ENCODE measurements around the gene TRABD2B. TPM values are rescaled to one million over a fixed set of nuclear protein-coding genes. Genes with fewer than 3 reads are reported as not detected.

The TRABD2B gene
- total RNA-seq, 1 experiment from 2014 or later = 0.05 TPM

DNA sequence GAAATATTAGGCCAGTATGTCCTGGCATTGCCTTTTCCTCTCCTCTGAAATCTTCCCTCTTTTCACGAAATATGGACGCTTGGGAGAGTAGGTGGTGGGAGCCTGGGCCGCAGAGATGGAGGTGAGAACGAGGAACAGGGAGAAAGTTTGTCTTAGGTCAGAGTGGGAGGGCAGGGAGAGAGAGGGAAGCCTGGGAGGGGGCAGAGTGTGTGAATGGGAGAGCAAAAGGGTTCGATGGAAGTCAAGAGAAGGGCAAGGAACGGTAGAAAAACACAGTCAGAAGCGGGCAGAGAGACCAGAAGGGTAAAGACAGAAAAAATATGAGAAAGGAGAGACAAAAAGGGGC is 1.2 kb downstream of the TRABD2B start:
- CTCF ChIA-PET = no interaction called here
- DNase-seq (ENCODE audit: low read depth, low spot score) (no peak), ATAC-seq (no peak)
- intact Hi-C loops (cut with micrococcal nuclease) = loop anchor here (5.0 kb wide), 2 partner anchors 206 to 241 kb away; no protein-coding TSS in a partner anchor
- Histone ChIP-seq H3K27ac (ENCODE audit: low read depth, low read length) (no peak overlapping the region), H3K27me3 (ENCODE audit: insufficient read depth, low read length) (peaks cover 18% of the 10 kb centered on the region; the same call in 1 of the 2 replicates), H3K4me3 (replicated peaks in 1 of 2; ENCODE audit: low read depth in 1 of 2, low read length in 2 of 2) (no peak overlapping the region), H3K9ac (ENCODE audit: low read length) (no peak overlapping the region), H3K9me2 (ENCODE audit: insufficient read depth) (no peaks in the 10 kb centered on the region), H4K20me1 (ENCODE audit: insufficient read depth) (no peaks in the 10 kb centered on the region), H2AFZ (ENCODE audit: low read depth, low read length, poor library complexity, severe bottlenecking) (no peak overlapping the region), H3K9me3 (ENCODE audit: control insufficient read depth in 1 of 2, insufficient read depth in 1 of 2, low read depth in 1 of 2, low read length in 2 of 2) (no peaks in the 10 kb centered on the region), H3K4me2 (ENCODE audit: low read length) (no peak overlapping the region), H3K36me3 (ENCODE audit: control insufficient read depth in 1 of 2, insufficient read depth in 2 of 2, low read length in 2 of 2) (no peaks in the 10 kb centered on the region), H3K4me1 (ENCODE audit: control insufficient read depth in 1 of 2, insufficient read depth in 2 of 2, low read length in 2 of 2) (peaks cover 3 to 12% of the 10 kb centered on the region in 2 experiments; a peak in 3 of 4 replicates), H3K79me2 (ENCODE audit: insufficient read depth, low read length) (no peaks in the 10 kb centered on the region)
- POLR2A ChIA-PET = no interaction called here
- RAD21 ChIA-PET (ENCODE audit: low non-redundant PET in 1 of 2, low total read pairs in 2 of 2, uncharacterized antibody in 2 of 2, unreplicated experiment in 2 of 2) = no interaction called here
- TF ChIP-seq EGR1 (IDR thresholded peaks at IDR 0.05; ENCODE audit: low read depth) (no peak), ATF3 (IDR thresholded peaks at IDR 0.05) (no peak)
- BruUV-seq (replicated peaks) = no TSS peak

GRCh38 chr1:47995306-47996050 is 1.7 kb downstream of the TRABD2B start:
- H3K36me3 ChIP-seq (ENCODE audit: control insufficient read depth in 1 of 2, insufficient read depth in 2 of 2, low read length in 2 of 2) = no peaks in the 10 kb centered on the region
- no peak for TF ChIP-seq ZBTB33 (IDR thresholded peaks at IDR 0.05; ENCODE audit: extremely low read depth, insufficient replicate concordance, low read length)
- no peak for TF ChIP-seq ZFX (IDR thresholded peaks at IDR 0.05)
- TF ChIP-seq JUND (IDR thresholded peaks at IDR 0.05) = no peak
- no peak for TF ChIP-seq ATF3 (IDR thresholded peaks at IDR 0.05)
- TF ChIP-seq CBX3 (IDR thresholded peaks at IDR 0.05; ENCODE audit: low read depth) = no peak
- TF ChIP-seq POLR2AphosphoS5 (IDR thresholded peaks at IDR 0.05; ENCODE audit: low read depth, low read length) = no peak
- no peak for TF ChIP-seq ELF1 (IDR thresholded peaks at IDR 0.05; ENCODE audit: borderline replicate concordance, low read depth)
- TF ChIP-seq, protein P1, sequence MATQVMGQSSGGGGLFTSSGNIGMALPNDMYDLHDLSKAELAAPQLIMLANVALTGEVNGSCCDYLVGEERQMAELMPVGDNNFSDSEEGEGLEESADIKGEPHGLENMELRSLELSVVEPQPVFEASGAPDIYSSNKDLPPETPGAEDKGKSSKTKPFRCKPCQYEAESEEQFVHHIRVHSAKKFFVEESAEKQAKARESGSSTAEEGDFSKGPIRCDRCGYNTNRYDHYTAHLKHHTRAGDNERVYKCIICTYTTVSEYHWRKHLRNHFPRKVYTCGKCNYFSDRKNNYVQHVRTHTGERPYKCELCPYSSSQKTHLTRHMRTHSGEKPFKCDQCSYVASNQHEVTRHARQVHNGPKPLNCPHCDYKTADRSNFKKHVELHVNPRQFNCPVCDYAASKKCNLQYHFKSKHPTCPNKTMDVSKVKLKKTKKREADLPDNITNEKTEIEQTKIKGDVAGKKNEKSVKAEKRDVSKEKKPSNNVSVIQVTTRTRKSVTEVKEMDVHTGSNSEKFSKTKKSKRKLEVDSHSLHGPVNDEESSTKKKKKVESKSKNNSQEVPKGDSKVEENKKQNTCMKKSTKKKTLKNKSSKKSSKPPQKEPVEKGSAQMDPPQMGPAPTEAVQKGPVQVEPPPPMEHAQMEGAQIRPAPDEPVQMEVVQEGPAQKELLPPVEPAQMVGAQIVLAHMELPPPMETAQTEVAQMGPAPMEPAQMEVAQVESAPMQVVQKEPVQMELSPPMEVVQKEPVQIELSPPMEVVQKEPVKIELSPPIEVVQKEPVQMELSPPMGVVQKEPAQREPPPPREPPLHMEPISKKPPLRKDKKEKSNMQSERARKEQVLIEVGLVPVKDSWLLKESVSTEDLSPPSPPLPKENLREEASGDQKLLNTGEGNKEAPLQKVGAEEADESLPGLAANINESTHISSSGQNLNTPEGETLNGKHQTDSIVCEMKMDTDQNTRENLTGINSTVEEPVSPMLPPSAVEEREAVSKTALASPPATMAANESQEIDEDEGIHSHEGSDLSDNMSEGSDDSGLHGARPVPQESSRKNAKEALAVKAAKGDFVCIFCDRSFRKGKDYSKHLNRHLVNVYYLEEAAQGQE (IDR thresholded peaks at IDR 0.05; ENCODE audit: low read depth) = no peak
- no peak for TF ChIP-seq ZNF274 (IDR thresholded peaks at IDR 0.05; ENCODE audit: low read depth, low read length)
- no peak for TF ChIP-seq SRF (IDR thresholded peaks at IDR 0.05; ENCODE audit: low read depth)
- TF ChIP-seq CEBPB (IDR thresholded peaks at IDR 0.05; ENCODE audit: low read depth) = no peak
- TF ChIP-seq SP1 (IDR thresholded peaks at IDR 0.05; ENCODE audit: low read depth) = no peak
- H3K27me3 ChIP-seq (ENCODE audit: insufficient read depth, low read length) = peaks cover 18% of the 10 kb centered on the region; the same call in 1 of the 2 replicates
- RAD21 ChIA-PET (ENCODE audit: low non-redundant PET in 1 of 2, low total read pairs in 2 of 2, uncharacterized antibody in 2 of 2, unreplicated experiment in 2 of 2) = no interaction called here
- no peak for DNase-seq (ENCODE audit: low read depth, low spot score)
- POLR2A ChIA-PET = no interaction called here
- no peaks in the 10 kb centered on the region for H4K20me1 ChIP-seq (ENCODE audit: insufficient read depth)
- no peak overlapping the region for H2AFZ ChIP-seq (ENCODE audit: low read depth, low read length, poor library complexity, severe bottlenecking)
- no peak overlapping the region for H3K9ac ChIP-seq (ENCODE audit: low read length)
- intact Hi-C loops (cut with micrococcal nuclease) = loop anchor here (5.0 kb wide), 2 partner anchors 207 to 242 kb away; no protein-coding TSS in a partner anchor
- H3K4me3 ChIP-seq (replicated peaks in 1 of 2; ENCODE audit: low read depth in 1 of 2, low read length in 2 of 2) = no peak overlapping the region
- H3K9me2 ChIP-seq (ENCODE audit: insufficient read depth) = no peaks in the 10 kb centered on the region
- no peaks in the 10 kb centered on the region for H3K9me3 ChIP-seq (ENCODE audit: control insufficient read depth in 1 of 2, insufficient read depth in 1 of 2, low read depth in 1 of 2, low read length in 2 of 2)
- H3K4me2 ChIP-seq (ENCODE audit: low read length) = no peak overlapping the region
- H3K27ac ChIP-seq (ENCODE audit: low read depth, low read length) = no peak overlapping the region
- ATAC-seq = no peak
- no peaks in the 10 kb centered on the region for H3K79me2 ChIP-seq (ENCODE audit: insufficient read depth, low read length)
- CTCF ChIA-PET = no interaction called here
- peaks cover 6 to 16% of the 10 kb centered on the region in 2 experiments; a peak in 3 of 4 replicates for H3K4me1 ChIP-seq (ENCODE audit: control insufficient read depth in 1 of 2, insufficient read depth in 2 of 2, low read length in 2 of 2)
- BruUV-seq (replicated peaks) = no TSS peak

Measured in HCT116 (cell line).